ENCODE results near the gene PTPN20. TPM values are rescaled to one million over a fixed set of nuclear protein-coding genes. Genes with fewer than 3 reads are reported as not detected.
"Not testable (repeated sequence)": the region's sequence is repeated elsewhere in the genome, so short reads cannot be mapped to it uniquely, and the experiment has no call there.

The PTPN20 gene
- total RNA-seq, 2 donors from 2014 or later, result 2.5 to 10.2 TPM

DNA sequence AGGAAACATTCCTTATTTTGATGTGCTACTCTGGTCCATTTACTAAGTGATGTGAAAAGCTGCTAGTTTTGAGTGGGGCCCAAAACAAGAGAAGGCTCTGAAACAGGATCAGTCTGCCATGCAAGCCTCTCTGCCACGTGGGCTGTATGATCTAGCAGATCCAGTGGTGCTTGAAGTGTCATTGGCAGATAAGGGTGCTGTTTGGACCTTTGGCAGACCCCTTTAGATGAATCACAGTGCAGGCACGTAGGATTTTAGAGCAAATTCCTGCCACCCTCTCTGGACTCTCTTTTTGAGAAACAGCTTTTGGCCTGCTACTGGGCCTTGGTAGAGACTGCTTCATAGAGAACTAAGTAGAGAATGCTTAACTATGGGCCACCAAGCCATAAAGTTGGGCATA lies 69.0 kb downstream of the PTPN20 start:
- no CpG with 5 or more reads among the region's 2 CpGs for WGBS
- DNase-seq (ENCODE audit: low spot score); intact Hi-C loops (cut with DNase I); H3K4me3 ChIP-seq; H3K9me3 ChIP-seq; H3K27ac ChIP-seq; H3K36me3 ChIP-seq; H3K4me1 ChIP-seq (replicated peaks); H3K27me3 ChIP-seq (replicated peaks; ENCODE audit: insufficient read depth): not testable (repeated sequence)

DNA sequence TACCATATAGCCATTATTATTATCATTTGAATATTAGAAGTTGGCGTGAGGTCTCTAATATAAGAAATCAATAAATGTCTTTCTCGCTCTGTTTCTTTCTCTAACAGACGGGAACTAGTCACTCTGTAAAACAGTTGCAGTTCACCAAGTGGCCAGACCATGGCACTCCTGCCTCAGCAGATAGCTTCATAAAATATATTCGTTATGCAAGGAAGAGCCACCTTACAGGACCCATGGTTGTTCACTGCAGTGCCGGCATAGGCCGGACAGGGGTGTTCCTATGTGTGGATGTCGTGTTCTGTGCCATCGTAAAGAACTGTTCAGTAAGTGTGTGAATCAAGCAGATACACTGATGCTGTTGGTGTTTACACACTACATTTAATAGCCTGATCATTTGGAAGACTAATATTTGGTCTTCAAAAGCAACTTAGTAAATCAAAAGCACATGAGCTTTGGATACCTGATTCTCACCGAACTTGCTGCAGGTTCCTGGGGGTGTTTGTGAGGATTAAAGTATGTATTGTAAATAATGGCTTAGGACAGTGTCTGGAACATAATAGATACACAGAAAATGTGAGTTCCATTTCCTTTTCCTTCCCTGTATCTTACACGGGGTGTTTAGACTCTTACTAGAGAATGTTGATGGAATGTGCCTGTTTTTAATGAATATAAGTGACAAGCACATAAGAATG lies 76.2 kb downstream of the PTPN20 start:
- H3K27me3 ChIP-seq (replicated peaks; ENCODE audit: insufficient read depth); intact Hi-C loops (cut with DNase I); DNase-seq (ENCODE audit: low spot score); H3K36me3 ChIP-seq; H3K9me3 ChIP-seq; H3K4me1 ChIP-seq (replicated peaks); H3K27ac ChIP-seq; H3K4me3 ChIP-seq: not testable (repeated sequence)
- no CpG with 5 or more reads among the region's 10 CpGs for WGBS

GRCh38 chr10:46992803-46993561 lies 81.8 kb downstream of the PTPN20 start:
- no peak overlapping the region for H3K4me3 ChIP-seq
- TF ChIP-seq, protein P1, sequence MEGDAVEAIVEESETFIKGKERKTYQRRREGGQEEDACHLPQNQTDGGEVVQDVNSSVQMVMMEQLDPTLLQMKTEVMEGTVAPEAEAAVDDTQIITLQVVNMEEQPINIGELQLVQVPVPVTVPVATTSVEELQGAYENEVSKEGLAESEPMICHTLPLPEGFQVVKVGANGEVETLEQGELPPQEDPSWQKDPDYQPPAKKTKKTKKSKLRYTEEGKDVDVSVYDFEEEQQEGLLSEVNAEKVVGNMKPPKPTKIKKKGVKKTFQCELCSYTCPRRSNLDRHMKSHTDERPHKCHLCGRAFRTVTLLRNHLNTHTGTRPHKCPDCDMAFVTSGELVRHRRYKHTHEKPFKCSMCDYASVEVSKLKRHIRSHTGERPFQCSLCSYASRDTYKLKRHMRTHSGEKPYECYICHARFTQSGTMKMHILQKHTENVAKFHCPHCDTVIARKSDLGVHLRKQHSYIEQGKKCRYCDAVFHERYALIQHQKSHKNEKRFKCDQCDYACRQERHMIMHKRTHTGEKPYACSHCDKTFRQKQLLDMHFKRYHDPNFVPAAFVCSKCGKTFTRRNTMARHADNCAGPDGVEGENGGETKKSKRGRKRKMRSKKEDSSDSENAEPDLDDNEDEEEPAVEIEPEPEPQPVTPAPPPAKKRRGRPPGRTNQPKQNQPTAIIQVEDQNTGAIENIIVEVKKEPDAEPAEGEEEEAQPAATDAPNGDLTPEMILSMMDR (IDR thresholded peaks at IDR 0.05), result no peak
- no peak for TF ChIP-seq POLR2AphosphoS5 (IDR thresholded peaks at IDR 0.05)
- H3K27me3 ChIP-seq (replicated peaks; ENCODE audit: insufficient read depth), result no peaks in the 10 kb centered on the region
- DNase-seq (ENCODE audit: low spot score), result no peak
- intact Hi-C loops (cut with DNase I), result no loop called here
- H3K36me3 ChIP-seq, result no peaks in the 10 kb centered on the region
- H3K9me3 ChIP-seq, result no peaks in the 10 kb centered on the region
- WGBS, result 68% methylated on average over 7 of the region's 7 CpGs
- no peak overlapping the region for H3K27ac ChIP-seq
- no peaks in the 10 kb centered on the region for H3K4me1 ChIP-seq (replicated peaks)

DNA sequence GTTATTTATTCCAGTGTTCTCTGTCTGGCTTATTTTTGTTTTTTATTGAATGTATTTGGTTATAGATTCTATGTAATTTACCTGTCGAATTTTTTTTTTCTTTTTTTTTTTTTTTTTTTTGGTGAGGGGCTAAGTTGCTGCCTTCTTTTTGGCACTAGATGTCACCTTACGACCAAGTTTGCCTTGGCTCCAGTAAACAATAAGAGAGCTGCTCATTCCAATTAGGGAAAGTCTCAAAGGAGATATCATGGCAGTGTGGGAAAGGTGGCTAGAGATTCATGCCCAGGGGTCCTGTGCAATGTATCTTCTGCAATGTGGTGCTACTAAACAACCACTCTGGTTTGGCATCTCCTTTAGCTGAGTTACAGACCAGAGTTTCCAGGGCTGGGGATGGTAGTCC lies 84.0 kb downstream of the PTPN20 start:
- Histone ChIP-seq H3K4me3 (no peak overlapping the region), H3K27ac (no peak overlapping the region), H3K36me3 (no peaks in the 10 kb centered on the region), H3K27me3 (replicated peaks; ENCODE audit: insufficient read depth) (no peaks in the 10 kb centered on the region), H3K9me3 (no peaks in the 10 kb centered on the region), H3K4me1 (replicated peaks) (no peaks in the 10 kb centered on the region)
- no peak for DNase-seq (ENCODE audit: low spot score)
- WGBS, result 48% methylated on average over 2 of the region's 2 CpGs
- intact Hi-C loops (cut with DNase I), result no loop called here
- no peak for TF ChIP-seq POLR2AphosphoS5 (IDR thresholded peaks at IDR 0.05)
- no peak for TF ChIP-seq POLR2A (IDR thresholded peaks at IDR 0.05)
- TF ChIP-seq, protein P1 (IDR thresholded peaks at IDR 0.05), result no peak

DNA sequence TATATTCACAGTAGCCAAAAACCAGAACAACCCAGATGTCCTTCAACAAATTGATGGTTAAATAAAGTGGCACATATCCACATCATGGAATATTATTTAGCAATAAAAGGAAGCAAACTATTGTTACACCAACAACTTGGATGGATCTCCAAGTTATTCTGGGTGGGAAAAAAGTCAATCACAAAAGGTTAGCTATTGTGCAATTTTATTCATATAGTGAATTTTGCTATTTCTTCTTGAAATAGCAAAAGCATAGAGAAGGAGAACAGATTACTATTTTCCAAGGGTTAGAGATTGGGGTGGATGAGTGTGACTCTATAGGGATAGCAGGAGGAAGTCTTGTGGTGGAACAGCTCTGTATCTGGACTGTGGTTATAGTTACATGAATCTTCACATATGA lies 87.0 kb downstream of the PTPN20 start:
- intact Hi-C loops (cut with DNase I), result no loop called here

More for the DNA sequence above, 87.0 kb downstream of the PTPN20 start:
- Histone ChIP-seq H3K4me3 (no peak overlapping the region), H3K4me1 (replicated peaks) (no peaks in the 10 kb centered on the region), H3K27me3 (replicated peaks; ENCODE audit: insufficient read depth) (no peaks in the 10 kb centered on the region), H3K36me3 (no peaks in the 10 kb centered on the region), H3K9me3 (no peaks in the 10 kb centered on the region), H3K27ac (no peak overlapping the region)
- TF ChIP-seq POLR2AphosphoS5 (IDR thresholded peaks at IDR 0.05), result no peak
- TF ChIP-seq POLR2A (IDR thresholded peaks at IDR 0.05), result no peak
- TF ChIP-seq, protein P1 (IDR thresholded peaks at IDR 0.05), result no peak
- DNase-seq (ENCODE audit: low spot score), result no peak

Measured in prostate gland (tissue), 2 donors.